ENCODE measurements around the gene TIAM2. TPM values are rescaled to one million over a fixed set of nuclear protein-coding genes. Genes with fewer than 3 reads are reported as not detected.

The TIAM2 gene
- 7.1 and 12.9 TPM in 2 replicates for total RNA-seq (2022)
- Bru-seq, nascent RNA: percentile 60 among the genes with signal in this experiment
- percentile 58 among the genes with signal in this experiment for BruChase-seq, experiment 1, labeled RNA remaining after a 6-hour chase
- percentile 58 among the genes with signal in this experiment for BruChase-seq, experiment 2, labeled RNA remaining after a 2-hour chase
- long read RNA-seq, partial matches to known transcripts: 0 of 11 reads
- long read RNA-seq, other reads (novel, unspliced or antisense): 11 of 11 reads

DNA sequence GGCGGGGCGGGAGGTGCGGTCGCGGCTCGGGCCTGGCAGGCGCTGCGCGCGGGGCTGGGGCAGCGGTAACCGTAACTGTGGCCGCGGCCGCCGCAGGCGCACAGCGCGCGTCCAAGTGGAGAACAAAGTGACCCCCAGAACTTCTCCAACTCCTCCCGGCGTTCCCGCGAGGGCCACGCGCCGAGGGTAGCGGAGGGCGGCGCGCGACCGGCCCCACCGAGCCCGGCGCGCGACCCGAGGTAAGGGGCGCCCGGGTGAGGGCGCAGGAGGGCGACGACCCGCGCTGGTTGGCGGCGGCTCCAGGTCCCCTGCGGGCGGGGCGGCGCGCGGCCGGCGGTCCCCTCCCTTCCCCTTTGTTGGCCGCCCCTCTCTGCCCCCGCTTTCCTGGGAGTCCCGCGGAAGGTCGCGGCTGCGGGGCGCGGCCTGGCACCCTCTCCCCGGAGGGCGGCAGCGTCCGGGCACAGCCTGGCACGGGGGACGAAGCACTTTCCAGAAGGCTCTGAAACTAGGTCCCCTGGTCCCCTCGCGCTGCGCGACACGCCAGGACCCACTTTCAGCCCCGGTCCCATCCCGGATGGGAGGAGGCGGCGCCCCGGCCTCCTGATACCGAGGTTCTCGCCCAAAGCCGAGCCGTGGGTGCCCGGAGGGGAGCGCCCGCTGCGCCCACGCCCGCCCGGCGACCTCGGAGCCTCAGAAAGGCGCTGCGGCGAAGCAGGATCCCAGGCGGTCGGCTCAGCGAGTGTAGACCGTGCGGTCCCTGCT is at the start of gene TIAM2:
TIAM2 (plus strand) TSS at position 62 of the 762 bp plus-strand sequence. CDS start 133,909 bp downstream, outside the sequence.
- no TSS peak for BruUV-seq (replicated peaks)
- DNase-seq: peak; percentile 28
- TF ChIP-seq, protein P1, sequence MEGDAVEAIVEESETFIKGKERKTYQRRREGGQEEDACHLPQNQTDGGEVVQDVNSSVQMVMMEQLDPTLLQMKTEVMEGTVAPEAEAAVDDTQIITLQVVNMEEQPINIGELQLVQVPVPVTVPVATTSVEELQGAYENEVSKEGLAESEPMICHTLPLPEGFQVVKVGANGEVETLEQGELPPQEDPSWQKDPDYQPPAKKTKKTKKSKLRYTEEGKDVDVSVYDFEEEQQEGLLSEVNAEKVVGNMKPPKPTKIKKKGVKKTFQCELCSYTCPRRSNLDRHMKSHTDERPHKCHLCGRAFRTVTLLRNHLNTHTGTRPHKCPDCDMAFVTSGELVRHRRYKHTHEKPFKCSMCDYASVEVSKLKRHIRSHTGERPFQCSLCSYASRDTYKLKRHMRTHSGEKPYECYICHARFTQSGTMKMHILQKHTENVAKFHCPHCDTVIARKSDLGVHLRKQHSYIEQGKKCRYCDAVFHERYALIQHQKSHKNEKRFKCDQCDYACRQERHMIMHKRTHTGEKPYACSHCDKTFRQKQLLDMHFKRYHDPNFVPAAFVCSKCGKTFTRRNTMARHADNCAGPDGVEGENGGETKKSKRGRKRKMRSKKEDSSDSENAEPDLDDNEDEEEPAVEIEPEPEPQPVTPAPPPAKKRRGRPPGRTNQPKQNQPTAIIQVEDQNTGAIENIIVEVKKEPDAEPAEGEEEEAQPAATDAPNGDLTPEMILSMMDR (IDR thresholded peaks at IDR 0.05; ENCODE audit: unreplicated experiment): no peak
- Mint-ChIP-seq H3K27ac (ENCODE audit: unreplicated experiment) (no peak within 1 kb of the TSS), H3K27me3 (ENCODE audit: unreplicated experiment) (no peaks in the 10 kb centered on the region), H3K9me3 (ENCODE audit: low read depth, unreplicated experiment) (no peaks in the 10 kb centered on the region), H3K36me3 (ENCODE audit: insufficient read depth, unreplicated experiment) (peaks cover 27% of the 10 kb centered on the region), H3K4me3 (ENCODE audit: low read depth, unreplicated experiment) (peak within 1 kb of the TSS; percentile 60), H3K4me1 (ENCODE audit: low read depth, unreplicated experiment) (peaks cover 28% of the 10 kb centered on the region)
- intact Hi-C loops (cut with micrococcal nuclease; ENCODE audit: unreplicated experiment): loop anchor here (2.0 to 10.0 kb wide), 5 partner anchors 35 to 177 kb away; no protein-coding TSS in a partner anchor
- CTCF ChIA-PET: no interaction called here

DNA sequence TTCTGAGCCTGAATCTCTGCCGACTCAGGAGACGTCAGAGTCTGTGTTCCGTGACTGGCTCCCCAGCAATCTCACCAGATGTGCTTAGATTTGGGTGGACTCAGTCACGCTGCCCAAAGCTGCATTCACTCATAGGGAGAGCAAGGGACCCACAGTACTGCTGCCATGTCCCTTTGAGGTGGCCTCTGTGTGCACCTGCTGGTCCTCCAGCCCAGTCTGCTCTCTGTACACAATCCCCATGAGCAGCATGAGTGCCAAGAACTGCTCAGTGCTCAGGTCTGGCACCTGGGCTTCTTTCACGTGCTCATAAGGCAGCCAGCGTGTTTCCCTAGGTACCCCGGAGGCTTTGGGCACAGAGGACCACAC is 44.2 kb upstream of the TIAM2 start:
- H3K27me3 Mint-ChIP-seq (ENCODE audit: unreplicated experiment): no peaks in the 10 kb centered on the region
- TF ChIP-seq, protein P1 (IDR thresholded peaks at IDR 0.05; ENCODE audit: unreplicated experiment): no peak
- CTCF ChIA-PET: no interaction called here
- no peaks in the 10 kb centered on the region for H3K9me3 Mint-ChIP-seq (ENCODE audit: low read depth, unreplicated experiment)
- no peak overlapping the region for H3K4me3 Mint-ChIP-seq (ENCODE audit: low read depth, unreplicated experiment)
- intact Hi-C loops (cut with micrococcal nuclease; ENCODE audit: unreplicated experiment): no loop called here
- H3K4me1 Mint-ChIP-seq (ENCODE audit: low read depth, unreplicated experiment): peaks cover 13% of the 10 kb centered on the region
- no peaks in the 10 kb centered on the region for H3K36me3 Mint-ChIP-seq (ENCODE audit: insufficient read depth, unreplicated experiment)
- no TSS peak for BruUV-seq (replicated peaks)
- no peak for DNase-seq
- no peak overlapping the region for H3K27ac Mint-ChIP-seq (ENCODE audit: unreplicated experiment)

DNA sequence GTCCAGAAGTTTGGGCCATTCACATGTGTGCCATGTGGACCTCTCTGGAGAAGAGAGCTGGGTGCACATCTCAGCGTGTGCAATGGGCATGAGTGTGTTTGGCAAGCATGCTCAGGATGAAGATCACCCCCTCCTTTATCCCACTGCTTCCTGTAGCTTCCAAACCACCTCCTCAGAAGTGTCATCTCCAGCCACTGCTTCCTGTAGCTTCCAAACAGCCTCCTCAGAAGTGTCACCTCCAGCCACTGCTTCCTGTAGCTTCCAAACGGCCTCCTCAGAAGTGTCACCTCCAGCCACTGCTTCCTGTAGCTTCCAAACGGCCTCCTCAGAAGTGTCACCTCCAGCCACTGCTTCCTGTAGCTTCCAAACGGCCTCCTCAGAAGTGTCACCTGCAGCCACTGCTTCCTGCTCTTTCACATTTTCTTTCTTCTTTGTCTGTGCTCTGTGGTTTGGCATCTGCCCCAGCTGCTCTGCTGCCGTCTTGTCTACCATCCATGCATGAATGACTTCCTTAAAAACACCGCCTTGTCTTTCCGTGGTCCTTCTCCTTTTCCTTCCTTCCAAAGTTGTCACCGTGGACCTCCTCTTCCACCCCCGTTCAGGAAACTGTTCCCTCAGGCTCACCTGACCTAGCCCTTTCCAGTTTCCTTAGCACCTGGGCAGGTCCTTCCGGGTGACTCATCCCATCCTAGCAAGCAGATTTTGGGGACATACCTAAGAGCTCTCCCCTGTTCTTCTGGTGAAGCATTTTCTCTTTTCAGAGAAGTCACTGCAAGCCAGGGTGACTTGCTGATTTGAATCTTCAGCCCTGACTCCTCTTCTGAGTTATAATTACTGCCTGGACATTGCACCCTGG is 43.5 kb upstream of the TIAM2 start:
- no TSS peak for BruUV-seq (replicated peaks)
- peak overlapping the region; percentile 21 for H3K4me3 Mint-ChIP-seq (ENCODE audit: low read depth, unreplicated experiment)
- H3K36me3 Mint-ChIP-seq (ENCODE audit: insufficient read depth, unreplicated experiment): no peaks in the 10 kb centered on the region
- TF ChIP-seq, protein P1 (IDR thresholded peaks at IDR 0.05; ENCODE audit: unreplicated experiment): no peak
- H3K9me3 Mint-ChIP-seq (ENCODE audit: low read depth, unreplicated experiment): no peaks in the 10 kb centered on the region
- intact Hi-C loops (cut with micrococcal nuclease; ENCODE audit: unreplicated experiment): no loop called here
- DNase-seq: peak; percentile 4
- CTCF ChIA-PET: interaction anchor here (0.7 kb wide), 1 partner anchor 134 kb away, joined by 3 read pairs; no protein-coding TSS in a partner anchor
- H3K27me3 Mint-ChIP-seq (ENCODE audit: unreplicated experiment): no peaks in the 10 kb centered on the region
- peaks cover 13% of the 10 kb centered on the region for H3K4me1 Mint-ChIP-seq (ENCODE audit: low read depth, unreplicated experiment)
- H3K27ac Mint-ChIP-seq (ENCODE audit: unreplicated experiment): no peak overlapping the region

DNA sequence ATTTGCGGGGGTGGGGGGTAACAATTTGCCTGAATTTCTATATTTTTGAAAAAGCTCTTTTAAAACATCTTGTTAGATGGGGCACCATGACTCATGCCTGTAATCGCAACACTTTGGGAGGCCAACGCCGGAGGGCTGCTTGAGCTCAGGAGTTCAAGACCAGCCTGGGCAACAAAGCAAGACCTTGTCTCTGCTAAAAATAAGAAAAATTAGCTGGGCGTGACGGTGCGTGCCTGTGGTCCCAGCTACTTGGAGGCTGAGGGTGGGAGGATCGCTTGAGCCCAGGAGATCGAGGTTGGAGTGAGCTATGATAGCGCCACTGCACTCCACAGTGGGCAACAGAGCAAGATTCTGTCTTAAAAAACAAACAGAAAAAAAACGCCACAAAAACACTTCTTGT is 41.5 kb upstream of the TIAM2 start:
- Mint-ChIP-seq H3K27me3 (ENCODE audit: unreplicated experiment) (no peaks in the 10 kb centered on the region), H3K27ac (ENCODE audit: unreplicated experiment) (no peak overlapping the region), H3K36me3 (ENCODE audit: insufficient read depth, unreplicated experiment) (no peaks in the 10 kb centered on the region), H3K4me1 (ENCODE audit: low read depth, unreplicated experiment) (peaks cover 13% of the 10 kb centered on the region), H3K4me3 (ENCODE audit: low read depth, unreplicated experiment) (no peak overlapping the region), H3K9me3 (ENCODE audit: low read depth, unreplicated experiment) (no peaks in the 10 kb centered on the region)
- DNase-seq: no peak
- intact Hi-C loops (cut with micrococcal nuclease; ENCODE audit: unreplicated experiment): no loop called here
- BruUV-seq (replicated peaks): no TSS peak
- TF ChIP-seq, protein P1 (IDR thresholded peaks at IDR 0.05; ENCODE audit: unreplicated experiment): no peak
- CTCF ChIA-PET: no interaction called here

Data from Calu3 (cell line).